H1 (cell line): ENCODE measurements around the gene KCNIP3. TPM values are rescaled to one million over a fixed set of nuclear protein-coding genes. Genes with fewer than 3 reads are reported as not detected.

ENCODE experiments used
- CTCF ChIA-PET: fragments of 300-600 bp; sonication (Branson Sonifier 250); formaldehyde crosslinking; loops from one replicate; lab custom pipeline; 2021; ENCODE audit not compliant: partially characterized antibody; lab: Charles Lee
- POLR2A ChIA-PET: fragments of 300-600 bp; sonication (Branson Sonifier 250); formaldehyde crosslinking; loops from one replicate; lab custom pipeline; 2021; ENCODE audit warnings: inconsistent platforms; ENCODE audit not compliant: partially characterized antibody; lab: Charles Lee
- DNase-seq, 2 experiments: peaks; one replicate each; pipeline versions ENCODE4 v3.0.0 to v3.0.0-alpha.2; 2010 to 2022; ENCODE audit warnings: low spot score in 2 of 2, low read depth in 1 of 2, mixed read lengths in 1 of 2
- FAIRE-seq: peaks from 2 replicates; lab custom pipeline; 2011; peaks lifted over from hg19 to GRCh38; lab: Jason Lieb, UNC
- H2AFZ ChIP-seq: 2 replicates; pipeline ENCODE4 v1.8.1; 2012; ENCODE audit warnings: low read length, inconsistent platforms
- H2AK5ac ChIP-seq: 2 replicates; pipeline ENCODE4 v1.6.1; 2013; ENCODE audit warnings: low read depth, low read length
- H2BK120ac ChIP-seq: replicated peaks from 2 replicates; pipeline ENCODE3; 2013; ENCODE audit warnings: low read depth, low read length, inconsistent platforms
- H2BK12ac ChIP-seq: 2 replicates; pipeline ENCODE4 v1.6.1; 2013; ENCODE audit warnings: low read depth, low read length
- H2BK15ac ChIP-seq: 2 replicates; pipeline ENCODE4 v1.6.1; 2013; ENCODE audit warnings: low read length
- H2BK20ac ChIP-seq: 2 replicates; pipeline ENCODE4 v1.6.1; 2013; ENCODE audit warnings: low read length
- H2BK5ac ChIP-seq: 2 replicates; pipeline ENCODE4 v1.6.1; 2013; ENCODE audit warnings: low read depth, low read length
- H3K14ac ChIP-seq: 2 replicates; pipeline ENCODE4 v1.6.1; 2013; ENCODE audit warnings: inconsistent platforms; ENCODE audit not compliant: insufficient read length
- H3K18ac ChIP-seq: 2 replicates; pipeline ENCODE4 v1.6.1; 2013; ENCODE audit warnings: low read length; ENCODE audit errors: extremely low read depth
- H3K23ac ChIP-seq: 2 replicates; pipeline ENCODE4 v1.6.1; 2013; ENCODE audit warnings: inconsistent platforms; ENCODE audit not compliant: insufficient read length
- H3K23me2 ChIP-seq: 2 replicates; pipeline ENCODE4 v1.6.1; 2013; ENCODE audit warnings: low read depth, low read length
- H3K27ac ChIP-seq: 2 replicates; pipeline ENCODE4 v1.6.1; 2011; ENCODE audit warnings: low read depth, low read length, inconsistent platforms
- H3K27me3 ChIP-seq, 4 experiments: replicated peaks in 1 of 4; 1 replicate in 1 of 4; 2 replicates in 3 of 4; pipeline versions ENCODE4 v1.6.1 to v1.8.1; 2011 to 2013; ENCODE audit warnings: low read length in 3 of 4, mild to moderate bottlenecking in 3 of 4, inconsistent platforms in 2 of 4, mixed read lengths in 2 of 4, moderate library complexity in 1 of 4; ENCODE audit not compliant: control insufficient read depth in 3 of 4, insufficient read depth in 3 of 4; ENCODE audit errors: extremely low read depth in 1 of 4
- H3K36me3 ChIP-seq, 4 experiments: 2 replicates each; pipeline versions ENCODE4 v1.6.1 to v1.8.1; 2011 to 2013; ENCODE audit warnings: mild to moderate bottlenecking in 4 of 4, low read length in 3 of 4, moderate library complexity in 2 of 4, control low read depth in 1 of 4, inconsistent platforms in 1 of 4; ENCODE audit not compliant: insufficient read depth in 4 of 4, control insufficient read depth in 2 of 4
- H3K4ac ChIP-seq: replicated peaks from 2 replicates; pipeline ENCODE3; 2013; ENCODE audit warnings: low read length, low read depth, mixed read lengths, inconsistent platforms; ENCODE audit not compliant: insufficient read length
- H3K4me1 ChIP-seq, 4 experiments: replicated peaks in 1 of 4; 1 replicate in 1 of 4; 2 replicates in 3 of 4; pipeline versions ENCODE4 v1.6.1 to v1.8.1; 2011 to 2013; ENCODE audit warnings: low read length in 3 of 4, inconsistent platforms in 2 of 4, mixed read lengths in 1 of 4; ENCODE audit not compliant: insufficient read depth in 4 of 4, control insufficient read depth in 3 of 4
- H3K4me2 ChIP-seq, 2 experiments: 2 replicates each; pipeline versions ENCODE4 v1.6.1 to v1.8.1; 2011 to 2013; ENCODE audit warnings: low read depth in 2 of 2, low read length in 2 of 2, control low read depth in 1 of 2, inconsistent platforms in 1 of 2, mild to moderate bottlenecking in 1 of 2; ENCODE audit not compliant: insufficient read depth in 1 of 2
- H3K4me3 ChIP-seq, 4 experiments: fragments of 200-600, 300-600 bp in 1 of 4; sonication (generic), shearing (Covaris generic), sonication (Bioruptor Twin) in 1 of 4; 2 replicates each; pipeline versions ENCODE4 v1.5.1 to v1.8.1; 2011 to 2016; ENCODE audit warnings: low read length in 4 of 4, low read depth in 3 of 4, control low read depth in 2 of 4, inconsistent platforms in 2 of 4, mild to moderate bottlenecking in 2 of 4, mixed read lengths in 1 of 4, moderate library complexity in 1 of 4; ENCODE audit not compliant: insufficient read depth in 2 of 4; ENCODE audit errors: extremely low read depth in 1 of 4
- H3K56ac ChIP-seq: replicated peaks from 2 replicates; pipeline ENCODE3; 2013; ENCODE audit warnings: low read depth, mild to moderate bottlenecking, mixed read lengths, low read length, inconsistent platforms; ENCODE audit not compliant: insufficient read length
- H3K79me1 ChIP-seq: 2 replicates; pipeline ENCODE4 v1.6.1; 2013; ENCODE audit warnings: low read depth, low read length, control low read depth
- H3K79me2 ChIP-seq, 2 experiments: 2 replicates each; pipeline versions ENCODE4 v1.6.1 to v1.8.1; 2012 to 2013; ENCODE audit warnings: low read length in 2 of 2, mild to moderate bottlenecking in 2 of 2, inconsistent platforms in 1 of 2; ENCODE audit not compliant: insufficient read depth in 2 of 2, control insufficient read depth in 1 of 2
- H3K9ac ChIP-seq, 4 experiments: replicated peaks in 1 of 4; 1 replicate in 1 of 4; 2 replicates in 3 of 4; pipeline versions ENCODE4 v1.6.1 to v1.8.1; 2011 to 2013; ENCODE audit warnings: low read depth in 3 of 4, low read length in 3 of 4, control low read depth in 2 of 4, mild to moderate bottlenecking in 2 of 4, moderate library complexity in 2 of 4, inconsistent platforms in 1 of 4; ENCODE audit errors: extremely low read depth in 1 of 4
- H3K9me3 ChIP-seq, 2 experiments: 2 replicates each; pipeline versions ENCODE4 v1.6.1 to v1.8.1; 2012 to 2013; ENCODE audit warnings: mild to moderate bottlenecking in 2 of 2, moderate library complexity in 2 of 2, control low read depth in 1 of 2, inconsistent platforms in 1 of 2, low read depth in 1 of 2, low read length in 1 of 2, mixed read lengths in 1 of 2; ENCODE audit not compliant: insufficient read depth in 2 of 2
- H4K20me1 ChIP-seq, 2 experiments: replicated peaks in 1 of 2; 2 replicates each; pipeline versions ENCODE3 to v1.8.1; 2011 to 2013; ENCODE audit warnings: inconsistent platforms in 2 of 2, low read length in 2 of 2, mild to moderate bottlenecking in 1 of 2; ENCODE audit not compliant: insufficient read depth in 2 of 2, control insufficient read depth in 1 of 2
- H4K5ac ChIP-seq: 2 replicates; pipeline ENCODE4 v1.6.1; 2013; ENCODE audit warnings: low read length, low read depth, mixed read lengths, inconsistent platforms; ENCODE audit not compliant: insufficient read length
- H4K8ac ChIP-seq: 2 replicates; pipeline ENCODE4 v1.8.0; 2013; ENCODE audit warnings: mild to moderate bottlenecking, moderate library complexity, low read length, inconsistent platforms; ENCODE audit not compliant: insufficient read depth; ENCODE audit errors: extremely low read depth
- H4K91ac ChIP-seq: replicated peaks from 2 replicates; pipeline ENCODE3; 2013; ENCODE audit warnings: low read length, mixed read lengths, inconsistent platforms; ENCODE audit not compliant: insufficient read length
- CTBP2 ChIP-seq: IDR thresholded peaks from 2 replicates; pipeline ENCODE4 v1.7.0; 2011; ENCODE audit warnings: borderline replicate concordance, mild to moderate bottlenecking, moderate library complexity, mixed read lengths, low read length; ENCODE audit not compliant: insufficient read depth, insufficient read length
- EP300 ChIP-seq, 2 experiments: IDR thresholded peaks; 1 replicate in 1 of 2; 2 replicates in 1 of 2; pipeline ENCODE4 v1.6.1; 2011 to 2012; ENCODE audit warnings: low read depth in 2 of 2, low read length in 2 of 2, mild to moderate bottlenecking in 2 of 2, borderline replicate concordance in 1 of 2, inconsistent platforms in 1 of 2, moderate library complexity in 1 of 2
- EZH2 ChIP-seq: fragments of 200-600 bp; sonication (generic); IDR thresholded peaks from 2 replicates; pipeline ENCODE4 v1.7.1; 2012; ENCODE audit warnings: low read depth, mild to moderate bottlenecking, moderate library complexity, low read length, inconsistent platforms; ENCODE audit not compliant: severe bottlenecking
- HDAC6 ChIP-seq: IDR thresholded peaks from one replicate; pipeline ENCODE4 v1.7.1; 2012; ENCODE audit warnings: low read depth, mild to moderate bottlenecking, inconsistent platforms, low read length, moderate library complexity
- KDM1A ChIP-seq: fragments of 200-600, 300-600 bp; sonication (generic); IDR thresholded peaks from 2 replicates; pipeline ENCODE4 v1.7.1; 2016; ENCODE audit warnings: mild to moderate bottlenecking, low read length, borderline replicate concordance
- KDM4A ChIP-seq: IDR thresholded peaks from one replicate; pipeline ENCODE4 v1.7.1; 2012; ENCODE audit warnings: low read depth, mild to moderate bottlenecking, moderate library complexity, low read length, inconsistent platforms; ENCODE audit not compliant: severe bottlenecking
- KDM5A ChIP-seq: fragments of 200-600 bp; IDR thresholded peaks from 2 replicates; pipeline ENCODE4 v1.7.1; 2012; ENCODE audit warnings: mild to moderate bottlenecking, low read length, inconsistent platforms, mixed read lengths
- RAD21 ChIP-seq, 2 experiments: IDR thresholded peaks in 1 of 2; conservative IDR thresholded peaks in 1 of 2; 2 replicates each; pipeline ENCODE4 v1.6.1; 2011; ENCODE audit warnings: low read depth in 2 of 2, low read length in 2 of 2, improper control_type of control experiment in 1 of 2, inconsistent platforms in 1 of 2, mild to moderate bottlenecking in 1 of 2, moderate library complexity in 1 of 2
- RBBP5 ChIP-seq: IDR thresholded peaks from 2 replicates; pipeline ENCODE4 v1.7.1; 2012; ENCODE audit warnings: low read depth, mild to moderate bottlenecking, inconsistent platforms, low read length, moderate library complexity, borderline replicate concordance
- SAP30 ChIP-seq: fragments of 300-600 bp; sonication (generic); IDR thresholded peaks from 2 replicates; pipeline ENCODE4 v1.7.1; 2012; ENCODE audit warnings: low read length, moderate library complexity, mild to moderate bottlenecking, inconsistent platforms; ENCODE audit not compliant: insufficient read depth, insufficient replicate concordance
- SUZ12 ChIP-seq: fragments of 200-600 bp; sonication (generic); IDR thresholded peaks from 2 replicates; pipeline ENCODE4 v1.6.1; 2012; ENCODE audit warnings: mild to moderate bottlenecking, inconsistent platforms, low read length, moderate library complexity, mixed read lengths
- WGBS, 2 experiments: shearing (Covaris generic) in 1 of 2; methylation state at CpG; one replicate each; pipeline versions ENCODE4 v1.1.6 to v1.1.7; 2013 to 2015; ENCODE audit warnings: low lambda C conversion rate in 2 of 2, mixed read lengths in 2 of 2, inconsistent platforms in 1 of 2, low coverage in 1 of 2, missing lambda C conversion rate in 1 of 2; ENCODE audit not compliant: insufficient replicate concordance in 2 of 2, insufficient coverage in 1 of 2, insufficient read length in 1 of 2; ENCODE audit errors: extremely low coverage in 1 of 2, missing lambda C conversion rate in 1 of 2; 5-methylcytosine and 5-hydroxymethylcytosine counted together
- polyA plus RNA-seq, 7 experiments: library from polyadenylated mRNA; depleted of rRNA in 3 of 7; stranded (reverse) in 5 of 7; unstranded in 2 of 7; fragments of >200 nt in 5 of 7; fragments of 200-250 nt in 2 of 7; gene quantifications; 1 replicate in 5 of 7; 2 replicates in 1 of 7; 4 replicates in 1 of 7; pipeline versions ENCODE4 v1.2.1 to v1.2.3, GENCODE V29; 2011 to 2013; ENCODE audit warnings: missing spikeins in 2 of 7, mixed read lengths in 2 of 7
- total RNA-seq: library from RNA; stranded (reverse); fragmentation: NEBNext Ultra II Directional; extraction: Animal tissue kit (Norgen Biotek cat#: 25700); gene quantifications from 2 replicates; pipeline ENCODE4 v1.2.1, GENCODE V29; 2021

The KCNIP3 gene
- total and polyA plus RNA-seq, 2 of the 8 experiments (the other 6 are each of a cell fraction or from before 2014, with no cell fraction given), result 0.33 to 1.9 TPM

DNA sequence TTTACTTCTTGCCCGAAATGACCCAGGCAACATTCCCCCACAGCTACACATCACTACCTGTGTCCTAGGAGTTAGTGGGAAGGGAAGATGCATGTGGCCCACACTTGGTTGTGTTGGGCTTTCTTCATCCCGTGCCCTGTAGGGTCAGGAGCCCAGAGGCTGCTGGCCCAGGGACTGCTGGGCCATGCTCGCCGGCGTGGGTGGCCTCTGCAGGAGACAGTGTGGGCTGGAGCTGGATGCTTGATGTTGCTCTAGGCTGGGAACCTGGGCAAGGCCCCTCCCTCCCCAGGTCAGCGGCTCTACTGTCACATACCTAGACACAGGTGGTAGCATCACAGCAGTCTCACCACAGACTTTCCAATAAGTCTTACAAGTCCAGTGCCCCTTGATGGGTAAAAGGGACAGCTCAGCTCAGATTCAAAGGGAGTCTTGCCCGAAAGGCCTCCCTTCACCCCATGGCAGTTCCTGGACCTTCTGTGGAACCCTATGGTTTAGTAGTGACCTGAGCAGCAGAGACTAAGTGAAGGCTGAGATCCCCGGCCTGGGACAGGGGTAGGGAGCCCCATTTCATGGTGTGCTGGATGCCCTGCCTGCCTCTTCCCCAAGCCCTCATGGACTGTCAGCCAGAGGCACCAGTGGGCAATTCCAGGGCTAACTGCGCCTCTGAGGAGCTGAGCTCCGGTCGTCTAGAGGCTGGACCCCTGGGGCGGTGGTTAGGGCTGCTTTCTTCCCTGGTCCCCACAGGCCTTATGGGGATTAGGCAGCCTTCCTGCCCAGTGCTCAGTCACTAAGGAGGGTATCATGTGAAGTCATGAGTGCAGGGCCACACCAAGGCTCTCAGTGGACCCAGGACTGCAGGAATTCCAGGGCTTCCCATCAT, 59.9 kb downstream of the KCNIP3 start:
- Histone ChIP-seq H3K4ac (no peak overlapping the region), H2BK20ac (no peak overlapping the region), H3K79me2 (no peaks in the 10 kb centered on the region), H2BK5ac (no peak overlapping the region), H2AFZ (no peak overlapping the region), H3K4me1 (no peaks in the 10 kb centered on the region), H3K27ac (no peak overlapping the region), H3K4me2 (no peak overlapping the region), H2BK120ac (no peak overlapping the region), H3K14ac (no peak overlapping the region), H3K23ac (no peak overlapping the region), H3K18ac (no peak overlapping the region), H3K56ac (no peak overlapping the region), H3K9me3 (peaks cover 51 to 85% of the 10 kb centered on the region in 2 experiments), H2BK12ac (no peak overlapping the region), H2AK5ac (no peak overlapping the region), H4K20me1 (no peaks in the 10 kb centered on the region), H3K4me3 (no peak overlapping the region), H3K9ac (no peak overlapping the region), H3K36me3 (no peaks in the 10 kb centered on the region), H4K8ac (no peak overlapping the region), H3K27me3 (peaks cover 0 to 2% (median 0%) of the 10 kb centered on the region in 4 experiments; a peak in 2 of 7 replicates), H3K23me2 (no peaks in the 10 kb centered on the region), H4K5ac (no peak overlapping the region), H2BK15ac (no peak overlapping the region), H4K91ac (no peak overlapping the region), H3K79me1 (no peaks in the 10 kb centered on the region)
- ChIA-PET POLR2A (no interaction called here), CTCF (no interaction called here)
- WGBS, 2 experiments, result 89% methylated on average over 11 of the region's 12 CpGs; no CpG with 5 or more reads in 1 of the 2 experiments
- DNase-seq (no peak), FAIRE-seq (no peak)
- TF ChIP-seq SAP30, result no peak
- no peak for TF ChIP-seq KDM4A
- TF ChIP-seq KDM1A, result no peak
- no peak for TF ChIP-seq SUZ12
- no peak for TF ChIP-seq CTBP2
- TF ChIP-seq HDAC6, result no peak
- TF ChIP-seq RAD21 (IDR thresholded peaks at IDR 0.05 in 1 of 2, conservative IDR thresholded peaks at IDR 0.05 in 1 of 2; ENCODE audit: low read depth in 2 of 2, low read length in 2 of 2), result no peak
- TF ChIP-seq EZH2, result no peak
- TF ChIP-seq EP300 (IDR thresholded peaks at IDR 0.05; ENCODE audit: borderline replicate concordance in 1 of 2, low read depth in 2 of 2, low read length in 2 of 2), result no peak
- TF ChIP-seq RBBP5, result no peak
- TF ChIP-seq KDM5A, result no peak
